ENCODE data around the gene TMEM151A.
A peak's percentile ranks its signal among the peaks of the same experiment; 100 is the strongest.

Gene TMEM151A

GRCh38 chr11:66277471-66278362 lies 14.0 kb upstream of the TMEM151A start, which contains the start of gene CNIH2:
Gene CNIH2, plus strand, starts transcription at chr11:66278175. Its CDS starts 282 bp downstream, at chr11:66278457.
- Histone ChIP-seq H3K4me3 (ENCODE audit: control insufficient read depth in 1 of 7, extremely low read depth in 1 of 7, insufficient read depth in 4 of 7, low read depth in 2 of 7, low read length in 6 of 7) (peak within 1 kb of the TSS in 4 of 7 experiments; percentile 33 to 58 (median 44)), H3K4me1 (ENCODE audit: control extremely low read depth in 1 of 4, control insufficient read depth in 4 of 4, insufficient read depth in 4 of 4, low read length in 3 of 4) (peaks cover 0 to 36% (median 30%) of the 10 kb centered on the region in 4 experiments), H3K36me3 (ENCODE audit: control insufficient read depth in 4 of 4, insufficient read depth in 4 of 4, low read length in 3 of 4) (peaks cover 13 to 39% (median 32%) of the 10 kb centered on the region in 4 experiments), H3K27ac (ENCODE audit: insufficient read depth in 1 of 2, low read depth in 1 of 2, low read length in 2 of 2, poor library complexity in 1 of 2, severe bottlenecking in 2 of 2) (no peak within 1 kb of the TSS), H3K9me3 (ENCODE audit: control extremely low read depth in 1 of 5, control insufficient read depth in 4 of 5, insufficient read depth in 2 of 5, low read depth in 1 of 5, low read length in 4 of 5) (no peaks in the 10 kb centered on the region), H3K27me3 (replicated peaks in 2 of 5; ENCODE audit: control insufficient read depth in 4 of 5, insufficient read depth in 5 of 5, low read length in 4 of 5) (peaks cover 0 to 18% (median 15%) of the 10 kb centered on the region in 5 experiments)
- DNase-seq = peak in 2 of 3 donors; percentile 72 to 75
- WGBS (ENCODE audit: insufficient coverage) = under 1% methylated on average over 66 of the region's 84 CpGs
- ChIA-PET CTCF (interaction anchor here (0.6 to 1.3 kb wide), 5 partner anchors 9 to 99 kb away, joined by 3 to 4 read pairs (median 3); partner anchors contain the start of genes CD248 and RAB1B), POLR2A (interaction anchor here (0.8 kb wide), 1 partner anchor 10 kb away, joined by 4 read pairs; no protein-coding TSS in a partner anchor)

GRCh38 chr11:66278363-66279091 lies 13.2 kb upstream of the TMEM151A start:
- Histone ChIP-seq H3K36me3 (ENCODE audit: control insufficient read depth in 4 of 4, insufficient read depth in 4 of 4, low read length in 3 of 4) (peaks cover 6 to 31% (median 24%) of the 10 kb centered on the region in 4 experiments), H3K4me1 (ENCODE audit: control extremely low read depth in 1 of 4, control insufficient read depth in 4 of 4, insufficient read depth in 4 of 4, low read length in 3 of 4) (peaks cover 0 to 40% (median 32%) of the 10 kb centered on the region in 4 experiments), H3K4me3 (ENCODE audit: control insufficient read depth in 1 of 7, extremely low read depth in 1 of 7, insufficient read depth in 4 of 7, low read depth in 2 of 7, low read length in 6 of 7) (peak overlapping the region in 1 of 7 experiments; percentile 58), H3K27ac (ENCODE audit: insufficient read depth in 1 of 2, low read depth in 1 of 2, low read length in 2 of 2, poor library complexity in 1 of 2, severe bottlenecking in 2 of 2) (no peak overlapping the region), H3K27me3 (replicated peaks in 2 of 5; ENCODE audit: control insufficient read depth in 4 of 5, insufficient read depth in 5 of 5, low read length in 4 of 5) (peaks cover 0 to 18% (median 15%) of the 10 kb centered on the region in 5 experiments), H3K9me3 (ENCODE audit: control extremely low read depth in 1 of 5, control insufficient read depth in 4 of 5, insufficient read depth in 2 of 5, low read depth in 1 of 5, low read length in 4 of 5) (no peaks in the 10 kb centered on the region)
- ChIA-PET CTCF (interaction anchor here (1.2 to 11.6 kb wide), 3 partner anchors 10 to 56 kb away, joined by 3 to 100 read pairs (median 36); partner anchors contain the start of gene RAB1B), POLR2A (interaction anchor here (0.7 to 1.1 kb wide), 2 partner anchors 10 to 11 kb away, joined by 3 to 6 read pairs; partner anchors contain the start of genes RAB1B and YIF1A)
- peak in 2 of 3 donors; percentile 52 to 53 for DNase-seq
- under 1% methylated on average over 29 of the region's 45 CpGs for WGBS (ENCODE audit: insufficient coverage)

- POLR2A ChIA-PET = interaction anchor here (0.7 to 1.1 kb wide), 2 partner anchors 10 kb away, joined by 3 to 6 read pairs; partner anchors contain the start of genes RAB1B and YIF1A
- peaks cover 0 to 18% (median 15%) of the 10 kb centered on the region in 5 experiments for H3K27me3 ChIP-seq (replicated peaks in 2 of 5; ENCODE audit: control insufficient read depth in 4 of 5, insufficient read depth in 5 of 5, low read length in 4 of 5)
- H3K9me3 ChIP-seq (ENCODE audit: control extremely low read depth in 1 of 5, control insufficient read depth in 4 of 5, insufficient read depth in 2 of 5, low read depth in 1 of 5, low read length in 4 of 5) = no peaks in the 10 kb centered on the region
- WGBS (ENCODE audit: insufficient coverage) = 89% methylated on average over 15 of the region's 15 CpGs
- peaks cover 5 to 25% (median 19%) of the 10 kb centered on the region in 4 experiments for H3K36me3 ChIP-seq (ENCODE audit: control insufficient read depth in 4 of 4, insufficient read depth in 4 of 4, low read length in 3 of 4)
- no peak overlapping the region for H3K27ac ChIP-seq (ENCODE audit: insufficient read depth in 1 of 2, low read depth in 1 of 2, low read length in 2 of 2, poor library complexity in 1 of 2, severe bottlenecking in 2 of 2)
- CTCF ChIA-PET = interaction anchor here (1.2 to 11.6 kb wide), 5 partner anchors 10 to 57 kb away, joined by 3 to 100 read pairs (median 6); partner anchors contain the start of genes RAB1B and YIF1A
- H3K4me1 ChIP-seq (ENCODE audit: control extremely low read depth in 1 of 4, control insufficient read depth in 4 of 4, insufficient read depth in 4 of 4, low read length in 3 of 4) = peaks cover 0 to 40% (median 32%) of the 10 kb centered on the region in 4 experiments
- no peak overlapping the region for H3K4me3 ChIP-seq (ENCODE audit: control insufficient read depth in 1 of 7, extremely low read depth in 1 of 7, insufficient read depth in 4 of 7, low read depth in 2 of 7, low read length in 6 of 7)
- no peak for DNase-seq
Measured at GRCh38 chr11:66279092-66279734, 12.5 kb upstream of the TMEM151A start.

- no peak overlapping the region for H3K27ac ChIP-seq (ENCODE audit: insufficient read depth in 1 of 2, low read depth in 1 of 2, low read length in 2 of 2, poor library complexity in 1 of 2, severe bottlenecking in 2 of 2)
- WGBS (ENCODE audit: insufficient coverage) = 97% methylated on average over 11 of the region's 14 CpGs
- H3K9me3 ChIP-seq (ENCODE audit: control extremely low read depth in 1 of 5, control insufficient read depth in 4 of 5, insufficient read depth in 2 of 5, low read depth in 1 of 5, low read length in 4 of 5) = no peaks in the 10 kb centered on the region
- DNase-seq = no peak
- H3K36me3 ChIP-seq (ENCODE audit: control insufficient read depth in 4 of 4, insufficient read depth in 4 of 4, low read length in 3 of 4) = peaks cover 0 to 19% (median 11%) of the 10 kb centered on the region in 4 experiments
- no peak overlapping the region for H3K4me3 ChIP-seq (ENCODE audit: control insufficient read depth in 1 of 7, extremely low read depth in 1 of 7, insufficient read depth in 4 of 7, low read depth in 2 of 7, low read length in 6 of 7)
- peaks cover 0 to 40% (median 32%) of the 10 kb centered on the region in 4 experiments for H3K4me1 ChIP-seq (ENCODE audit: control extremely low read depth in 1 of 4, control insufficient read depth in 4 of 4, insufficient read depth in 4 of 4, low read length in 3 of 4)
- ChIA-PET CTCF (interaction anchor here (1.1 to 11.6 kb wide), 7 partner anchors 9 to 58 kb away, joined by 3 to 100 read pairs (median 4); partner anchors contain the start of genes RAB1B and YIF1A), POLR2A (interaction anchor here (0.6 to 1.1 kb wide), 2 partner anchors 66 to 336 kb away, joined by 3 to 5 read pairs; partner anchors contain the start of gene RBM14)
- peaks cover 0 to 18% (median 14%) of the 10 kb centered on the region in 5 experiments for H3K27me3 ChIP-seq (replicated peaks in 2 of 5; ENCODE audit: control insufficient read depth in 4 of 5, insufficient read depth in 5 of 5, low read length in 4 of 5)
Measured at GRCh38 chr11:66280428-66280827, 11.3 kb upstream of the TMEM151A start.

- no peak overlapping the region for H3K27ac ChIP-seq (ENCODE audit: insufficient read depth in 1 of 2, low read depth in 1 of 2, low read length in 2 of 2, poor library complexity in 1 of 2, severe bottlenecking in 2 of 2)
- no peak overlapping the region for H3K4me3 ChIP-seq (ENCODE audit: control insufficient read depth in 1 of 7, extremely low read depth in 1 of 7, insufficient read depth in 4 of 7, low read depth in 2 of 7, low read length in 6 of 7)
- no peak for DNase-seq
- H3K36me3 ChIP-seq (ENCODE audit: control insufficient read depth in 4 of 4, insufficient read depth in 4 of 4, low read length in 3 of 4) = peaks cover 0 to 14% (median 7%) of the 10 kb centered on the region in 4 experiments
- 98% methylated on average over 5 of the region's 6 CpGs for WGBS (ENCODE audit: insufficient coverage)
- ChIA-PET POLR2A (interaction anchor here (0.6 kb wide), 1 partner anchor 66 kb away, joined by 5 read pairs; no protein-coding TSS in a partner anchor), CTCF (interaction anchor here (0.7 to 11.6 kb wide), 7 partner anchors 8 to 59 kb away, joined by 3 to 100 read pairs (median 4); partner anchors contain the start of genes RAB1B and YIF1A)
- H3K27me3 ChIP-seq (replicated peaks in 2 of 5; ENCODE audit: control insufficient read depth in 4 of 5, insufficient read depth in 5 of 5, low read length in 4 of 5) = peaks cover 0 to 18% (median 14%) of the 10 kb centered on the region in 5 experiments
- H3K9me3 ChIP-seq (ENCODE audit: control extremely low read depth in 1 of 5, control insufficient read depth in 4 of 5, insufficient read depth in 2 of 5, low read depth in 1 of 5, low read length in 4 of 5) = no peaks in the 10 kb centered on the region
- peaks cover 0 to 40% (median 32%) of the 10 kb centered on the region in 4 experiments for H3K4me1 ChIP-seq (ENCODE audit: control extremely low read depth in 1 of 4, control insufficient read depth in 4 of 4, insufficient read depth in 4 of 4, low read length in 3 of 4)
Measured at GRCh38 chr11:66281001-66281400, 10.7 kb upstream of the TMEM151A start.
